NCI-H1048 (cell line): ENCODE data around the gene NAA38.

Experiments
- DNase-seq: peaks from one replicate; lab custom pipeline; 2025; lab: John Stamatoyannopoulos, UW

Gene NAA38

GRCh38 chr17:7852919-7853690 is 4.3 kb downstream of the NAA38 start:
- no peak for DNase-seq

- DNase-seq, result no peak
These were observed 5.1 kb downstream of the NAA38 start for GRCh38 chr17:7852262-7852670.

- peak; percentile 82 for DNase-seq
These were observed 5.7 kb downstream of the NAA38 start for GRCh38 chr17:7851438-7852261.

GRCh38 chr17:7850701-7851437 is 6.5 kb downstream of the NAA38 start:
- DNase-seq, result no peak

GRCh38 chr17:7849751-7850504 is 7.4 kb downstream of the NAA38 start:
- DNase-seq, result no peak

GRCh38 chr17:7849130-7849750 is 8.1 kb downstream of the NAA38 start:
- no peak for DNase-seq

- no peak for DNase-seq
These were observed 8.6 kb downstream of the NAA38 start for GRCh38 chr17:7848739-7849129.

- DNase-seq, result no peak
These were observed 9.2 kb downstream of the NAA38 start for GRCh38 chr17:7848131-7848579.

- DNase-seq, result no peak
These were observed 10.3 kb downstream of the NAA38 start for GRCh38 chr17:7846765-7847661.

GRCh38 chr17:7846063-7846735 is 11.2 kb downstream of the NAA38 start:
- no peak for DNase-seq

- no peak for DNase-seq
These were observed 11.8 kb downstream of the NAA38 start for GRCh38 chr17:7845359-7846062.

GRCh38 chr17:7844292-7845154 is 12.8 kb downstream of the NAA38 start:
- peak; percentile 77 for DNase-seq

GRCh38 chr17:7843536-7844291 is 13.6 kb downstream of the NAA38 start:
- peak; percentile 48 for DNase-seq

GRCh38 chr17:7843257-7843535 is 14.2 kb downstream of the NAA38 start:
- no peak for DNase-seq

GRCh38 chr17:7842380-7843256 is 14.7 kb downstream of the NAA38 start:
- no peak for DNase-seq

- DNase-seq, result peak; percentile 82
These were observed 15.4 kb downstream of the NAA38 start for GRCh38 chr17:7841915-7842379.
